NCI-H345 (cell line): ENCODE data around the gene ZNF511.

Source experiments
- DNase-seq: peaks from one replicate; lab custom pipeline; 2025; lab: John Stamatoyannopoulos, UW

Gene ZNF511

GRCh38 chr10:133335246-133336117 lies 26.8 kb downstream of the ZNF511 start:
- DNase-seq, result no peak

- no peak for DNase-seq
Measured at GRCh38 chr10:133336118-133336576, 27.4 kb downstream of the ZNF511 start.

- peak; percentile 60 for DNase-seq
Measured at GRCh38 chr10:133336577-133337369, 28.1 kb downstream of the ZNF511 start, which contains the start of gene CALY. CALY (minus strand) TSS chr10:133336896; CDS start chr10:133328989, 7,907 bp downstream.

GRCh38 chr10:133337370-133337725 lies 28.6 kb downstream of the ZNF511 start:
- DNase-seq, result no peak

GRCh38 chr10:133338080-133339071 lies 29.7 kb downstream of the ZNF511 start:
- DNase-seq, result no peak

GRCh38 chr10:133339708-133340380 lies 31.1 kb downstream of the ZNF511 start:
- DNase-seq, result no peak

GRCh38 chr10:133341983-133342382 lies 33.3 kb downstream of the ZNF511 start:
- no peak for DNase-seq

- DNase-seq, result no peak
Measured at GRCh38 chr10:133342942-133343341, 34.2 kb downstream of the ZNF511 start.

- DNase-seq, result no peak
Measured at GRCh38 chr10:133343558-133343957, 34.8 kb downstream of the ZNF511 start.

- DNase-seq, result no peak
Measured at GRCh38 chr10:133344236-133344635, 35.5 kb downstream of the ZNF511 start.

- no peak for DNase-seq
Measured at GRCh38 chr10:133346413-133346812, 37.7 kb downstream of the ZNF511 start.

- DNase-seq, result no peak
Measured at GRCh38 chr10:133347710-133348517, 39.2 kb downstream of the ZNF511 start.

- DNase-seq, result no peak
Measured at GRCh38 chr10:133349160-133349568, 40.5 kb downstream of the ZNF511 start.

GRCh38 chr10:133349577-133350011 lies 40.9 kb downstream of the ZNF511 start:
- DNase-seq, result no peak

- DNase-seq, result no peak
Measured at GRCh38 chr10:133350283-133350949, 41.7 kb downstream of the ZNF511 start.

GRCh38 chr10:133350950-133351329 lies 42.2 kb downstream of the ZNF511 start:
- DNase-seq, result no peak

- no peak for DNase-seq
Measured at GRCh38 chr10:133351408-133352318, 42.9 kb downstream of the ZNF511 start.

GRCh38 chr10:133353202-133353959 lies 44.7 kb downstream of the ZNF511 start:
- DNase-seq, result no peak
